Stimulated activated naive CD8-positive, alpha-beta T cell treated with anti-CD3 and anti-CD28 coated beads, Interleukin-15, amount 100 ng/mL, for 72 hours (primary cell): ENCODE data around the gene RALGPS1.

Source experiments
- ATAC-seq: fragments of 150-1000 bp; cut with Tn5 transposase; 2 replicates; pipeline ENCODE4 v1.10.0; 2021; ENCODE audit warnings: mild to moderate bottlenecking, moderate library complexity
- DNase-seq, 2 donors: peaks; one replicate each; pipeline ENCODE4 v3.0.0; 2021 to 2022
- H3K27ac Mint-ChIP-seq, 2 donors: one replicate each; pipeline ENCODE4 v1.8.0; 2022; ENCODE audit warnings: mild to moderate bottlenecking in 2 of 2, mixed read lengths in 2 of 2, moderate library complexity in 2 of 2
- H3K27me3 Mint-ChIP-seq: one replicate; pipeline ENCODE4 v1.8.0; 2022; ENCODE audit warnings: mixed read lengths
- H3K4me1 Mint-ChIP-seq: one replicate; pipeline ENCODE4 v1.8.0; 2022; ENCODE audit warnings: mild to moderate bottlenecking, mixed read lengths
- H3K4me3 Mint-ChIP-seq, 2 donors: one replicate each; pipeline ENCODE4 v1.8.0; 2022; ENCODE audit warnings: mild to moderate bottlenecking in 2 of 2, mixed read lengths in 2 of 2, moderate library complexity in 1 of 2
- H3K9me3 Mint-ChIP-seq, 2 donors: one replicate each; pipeline ENCODE4 v1.8.0; 2022; ENCODE audit warnings: mixed read lengths in 2 of 2

Gene RALGPS1

DNA sequence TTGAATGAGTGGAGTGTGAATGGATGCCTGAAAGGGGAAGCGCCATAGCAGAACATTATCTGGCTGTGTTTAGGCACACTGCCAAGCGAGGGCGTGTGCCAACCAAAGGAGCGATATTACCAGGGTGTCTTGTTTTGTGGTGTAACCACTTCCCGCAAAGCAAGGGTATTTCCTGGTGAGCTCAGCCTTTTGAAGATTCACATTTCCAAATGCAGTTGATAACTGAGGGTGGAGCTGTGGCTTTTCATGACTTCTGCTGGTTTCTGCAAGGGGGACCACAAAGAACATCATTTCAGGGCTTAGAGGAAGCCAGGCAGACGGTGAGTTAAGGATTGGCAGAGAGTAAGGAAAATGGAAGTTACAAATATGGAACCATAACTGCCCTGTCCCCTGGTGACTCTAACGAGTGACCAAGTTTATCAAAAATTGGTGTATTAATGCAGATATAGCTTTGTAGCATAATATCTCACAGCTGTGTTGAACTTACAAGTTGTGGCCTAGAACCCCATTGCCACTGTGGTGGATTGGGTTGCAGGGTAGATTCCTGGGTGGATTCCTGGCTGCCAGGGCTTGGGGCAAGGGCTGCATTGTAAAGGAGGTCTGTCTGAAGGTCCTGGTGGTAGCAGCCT is 71.4 kb downstream of the RALGPS1 start:
- Mint-ChIP-seq H3K27ac (peak overlapping the region; percentile 40 to 55), H3K9me3 (peaks cover 0 to 7% of the 10 kb centered on the region in 2 donors), H3K27me3 (peaks cover 85% of the 10 kb centered on the region), H3K4me3 (peak overlapping the region; percentile 61 to 65), H3K4me1 (peaks cover 48% of the 10 kb centered on the region)
- ATAC-seq (peak; percentile 92), DNase-seq (peak; percentile 83 to 91)

DNA sequence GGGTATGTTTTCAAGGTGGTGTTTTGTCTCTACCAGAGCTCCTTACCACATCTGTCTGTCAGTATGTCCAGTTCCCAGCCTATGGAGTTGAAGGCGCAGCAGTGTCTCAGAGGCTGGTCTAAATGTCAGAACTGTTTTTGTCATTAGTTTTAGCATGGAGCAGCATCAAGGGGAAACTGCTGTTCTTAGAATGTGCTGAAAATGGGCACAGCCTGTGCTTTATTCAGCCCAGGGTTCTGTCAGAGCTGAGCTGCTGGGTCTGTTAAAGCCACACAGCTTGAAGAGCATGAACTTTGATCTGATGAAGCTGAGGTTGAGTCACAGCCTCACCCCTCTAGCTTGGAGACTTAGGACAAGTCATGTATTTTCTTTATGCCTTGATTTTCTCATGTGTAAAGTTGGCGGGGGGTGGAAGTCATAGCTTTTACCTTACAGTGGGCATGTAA is 71.9 kb downstream of the RALGPS1 start:
- peak overlapping the region in 1 of 2 donors; percentile 78 for H3K27ac Mint-ChIP-seq
- H3K4me1 Mint-ChIP-seq, result peaks cover 48% of the 10 kb centered on the region
- ATAC-seq (peak; percentile 73), DNase-seq (peak; percentile 42 to 45)
- peak overlapping the region; percentile 61 to 65 for H3K4me3 Mint-ChIP-seq
- peaks cover 0 to 5% of the 10 kb centered on the region in 2 donors for H3K9me3 Mint-ChIP-seq
- H3K27me3 Mint-ChIP-seq, result peaks cover 85% of the 10 kb centered on the region

DNA sequence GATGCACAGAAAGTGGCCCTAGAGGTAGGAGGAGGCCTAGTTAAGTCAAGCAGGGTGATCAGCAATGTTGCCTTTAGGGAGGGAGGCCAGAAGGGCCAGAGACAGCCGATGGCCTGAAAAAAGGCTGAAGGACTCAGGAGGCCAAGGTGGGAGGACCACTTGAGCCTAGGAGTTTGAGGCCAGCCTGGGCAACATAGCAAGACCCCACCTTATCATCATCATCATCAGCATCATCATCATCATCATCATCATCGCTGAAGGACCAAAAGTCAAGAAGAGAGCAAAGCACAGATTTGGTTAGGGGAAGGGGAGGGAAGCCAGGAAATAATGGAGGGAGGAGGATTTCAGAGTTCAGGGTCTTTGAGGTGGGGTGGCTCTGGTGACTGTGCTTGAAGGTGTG is 74.3 kb downstream of the RALGPS1 start:
- Mint-ChIP-seq H3K27me3 (peaks cover 85% of the 10 kb centered on the region), H3K27ac (no peak overlapping the region), H3K4me1 (peaks cover 48% of the 10 kb centered on the region), H3K9me3 (peaks cover 9 to 11% of the 10 kb centered on the region in 2 donors), H3K4me3 (no peak overlapping the region)
- ATAC-seq, result no peak
- no peak for DNase-seq

GRCh38 chr9:126989847-126990842 is 75.6 kb downstream of the RALGPS1 start:
- H3K4me3 Mint-ChIP-seq, result no peak overlapping the region
- ATAC-seq (no peak), DNase-seq (no peak)
- H3K4me1 Mint-ChIP-seq, result peaks cover 41% of the 10 kb centered on the region
- no peak overlapping the region for H3K27ac Mint-ChIP-seq
- H3K9me3 Mint-ChIP-seq, result peaks cover 9 to 11% of the 10 kb centered on the region in 2 donors
- H3K27me3 Mint-ChIP-seq, result peaks cover 81% of the 10 kb centered on the region

DNA sequence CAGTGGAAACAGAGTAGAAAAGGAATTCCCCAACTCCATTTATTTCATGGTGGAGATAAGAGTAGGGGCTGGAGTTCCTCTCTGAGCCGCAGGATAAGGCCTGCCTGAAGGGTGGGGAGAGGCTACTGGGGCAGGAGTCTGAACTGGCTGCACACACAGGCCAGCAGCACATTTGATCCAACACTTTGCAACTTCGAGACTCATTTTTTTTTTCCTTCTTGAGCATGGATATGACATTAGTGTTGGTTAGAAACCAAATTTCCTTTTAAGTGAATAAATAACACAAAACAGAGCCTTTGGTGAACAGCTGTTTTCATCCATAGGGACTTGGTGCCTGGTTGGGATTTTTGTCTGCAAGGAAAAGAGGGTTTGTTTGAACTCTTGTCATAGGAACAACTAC is 76.6 kb downstream of the RALGPS1 start:
- no peak overlapping the region for H3K27ac Mint-ChIP-seq

DNA sequence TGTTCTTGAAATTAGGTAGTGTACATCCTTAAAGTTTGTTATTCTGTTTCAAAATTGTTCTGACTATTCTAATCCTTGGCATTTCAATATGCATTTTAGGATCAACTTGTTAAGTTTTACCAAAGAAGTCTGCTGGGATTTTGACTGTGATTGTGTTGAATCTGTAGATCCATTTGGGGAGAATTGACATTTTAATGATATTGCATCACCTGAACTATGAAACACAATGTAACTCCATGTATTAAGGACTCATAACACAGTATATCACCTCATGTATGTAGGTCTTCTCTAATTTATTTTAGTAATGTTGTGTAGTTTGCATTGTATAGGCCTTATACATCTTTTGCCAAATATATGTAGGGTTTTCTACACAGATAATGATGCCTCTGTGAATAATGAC is 77.8 kb downstream of the RALGPS1 start:
- H3K4me1 Mint-ChIP-seq, result peaks cover 19% of the 10 kb centered on the region
- H3K4me3 Mint-ChIP-seq, result no peak overlapping the region
- ATAC-seq, result no peak
- DNase-seq, result no peak
- peaks cover 9 to 11% of the 10 kb centered on the region in 2 donors for H3K9me3 Mint-ChIP-seq
- no peak overlapping the region for H3K27ac Mint-ChIP-seq
- H3K27me3 Mint-ChIP-seq, result peaks cover 90% of the 10 kb centered on the region

More for the DNA sequence above, 76.6 kb downstream of the RALGPS1 start:
- Mint-ChIP-seq H3K27me3 (peaks cover 88% of the 10 kb centered on the region), H3K4me3 (no peak overlapping the region), H3K9me3 (peaks cover 9 to 11% of the 10 kb centered on the region in 2 donors), H3K4me1 (peaks cover 32% of the 10 kb centered on the region)
- ATAC-seq (no peak), DNase-seq (no peak)

- no peak for DNase-seq
- Mint-ChIP-seq H3K27ac (peak overlapping the region in 1 of 2 donors; percentile 33), H3K27me3 (peaks cover 30% of the 10 kb centered on the region), H3K9me3 (no peaks in the 10 kb centered on the region), H3K4me1 (peaks cover 20% of the 10 kb centered on the region), H3K4me3 (peak overlapping the region; percentile 1 to 40)
- ATAC-seq, result peak; percentile 89
Observed at GRCh38 chr9:126999315-127000068, 84.9 kb downstream of the RALGPS1 start.

- peak overlapping the region; percentile 52 to 60 for H3K4me3 Mint-ChIP-seq
- ATAC-seq, result peak; percentile 99
Observed at GRCh38 chr9:127004946-127005769, 90.6 kb downstream of the RALGPS1 start.

GRCh38 chr9:127005770-127006314 is 91.3 kb downstream of the RALGPS1 start:
- DNase-seq, result no peak
- peaks cover 45% of the 10 kb centered on the region for H3K27me3 Mint-ChIP-seq
- H3K9me3 Mint-ChIP-seq, result no peaks in the 10 kb centered on the region
- no peak overlapping the region for H3K27ac Mint-ChIP-seq
- ATAC-seq, result peak; percentile 6
- peak overlapping the region; percentile 52 to 60 for H3K4me3 Mint-ChIP-seq
- peaks cover 31% of the 10 kb centered on the region for H3K4me1 Mint-ChIP-seq

More at GRCh38 chr9:127004946-127005769, 90.6 kb downstream of the RALGPS1 start:
- peak; percentile 72 to 86 for DNase-seq
- peaks cover 33% of the 10 kb centered on the region for H3K4me1 Mint-ChIP-seq
- peaks cover 38% of the 10 kb centered on the region for H3K27me3 Mint-ChIP-seq
- H3K9me3 Mint-ChIP-seq, result no peaks in the 10 kb centered on the region
- H3K27ac Mint-ChIP-seq, result peak overlapping the region in 1 of 2 donors; percentile 15

DNA sequence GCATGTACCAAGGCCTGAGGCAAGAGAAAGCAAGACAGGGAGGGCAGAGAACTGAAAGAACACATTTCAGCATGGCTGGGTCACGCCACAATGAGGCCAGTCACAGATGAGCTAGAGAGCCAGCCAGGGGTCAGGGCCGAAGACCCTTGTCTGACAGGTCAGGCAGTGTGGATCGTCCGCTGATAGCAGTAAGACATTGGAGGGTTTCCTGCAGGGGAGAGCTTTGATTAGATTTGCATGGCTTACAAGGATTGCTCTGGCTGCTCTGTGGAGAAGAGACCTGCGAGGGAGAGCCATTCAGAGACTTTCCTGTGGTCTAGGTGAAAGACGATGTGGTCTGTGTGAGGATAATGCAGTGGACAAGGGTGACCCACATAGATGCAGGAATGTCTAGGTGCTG is 93.1 kb downstream of the RALGPS1 start:
- Mint-ChIP-seq H3K27me3 (peaks cover 56% of the 10 kb centered on the region), H3K4me1 (peaks cover 31% of the 10 kb centered on the region), H3K9me3 (no peaks in the 10 kb centered on the region), H3K27ac (peak overlapping the region in 1 of 2 donors; percentile 10), H3K4me3 (no peak overlapping the region)
- DNase-seq (no peak), ATAC-seq (no peak)

- no peak overlapping the region for H3K4me3 Mint-ChIP-seq
- no peaks in the 10 kb centered on the region for H3K9me3 Mint-ChIP-seq
- no peak overlapping the region for H3K27ac Mint-ChIP-seq
- peaks cover 60% of the 10 kb centered on the region for H3K27me3 Mint-ChIP-seq
- DNase-seq (no peak), ATAC-seq (no peak)
- peaks cover 31% of the 10 kb centered on the region for H3K4me1 Mint-ChIP-seq
Observed at GRCh38 chr9:127008076-127008475, 93.5 kb downstream of the RALGPS1 start.

DNA sequence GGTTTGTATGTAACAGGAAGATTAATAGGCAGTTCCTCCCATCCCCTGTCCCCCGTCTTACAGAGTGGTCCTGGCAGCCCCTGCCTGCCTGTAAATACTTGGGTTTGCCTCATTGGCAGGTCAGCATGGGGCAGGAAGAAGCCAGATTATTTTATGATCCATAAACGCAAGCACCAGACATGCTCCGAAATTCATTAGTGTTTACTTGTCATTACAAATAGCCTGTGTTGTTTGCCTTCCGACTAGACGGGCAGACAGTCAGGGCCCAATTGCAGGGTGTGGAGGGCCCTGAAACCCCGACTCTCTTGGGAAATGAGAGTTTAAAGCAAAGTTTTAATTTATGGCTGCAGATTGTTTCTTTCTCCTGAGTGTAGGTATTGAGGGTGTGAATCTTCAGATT is 97.2 kb downstream of the RALGPS1 start:
- no peak overlapping the region for H3K4me3 Mint-ChIP-seq
- no peak for ATAC-seq
- H3K27me3 Mint-ChIP-seq, result peaks cover 82% of the 10 kb centered on the region
- no peak for DNase-seq
- no peak overlapping the region for H3K27ac Mint-ChIP-seq
- no peaks in the 10 kb centered on the region for H3K9me3 Mint-ChIP-seq
- H3K4me1 Mint-ChIP-seq, result peaks cover 8% of the 10 kb centered on the region

- ATAC-seq (no peak), DNase-seq (no peak)
- Mint-ChIP-seq H3K4me3 (no peak overlapping the region), H3K9me3 (no peaks in the 10 kb centered on the region), H3K27ac (no peak overlapping the region), H3K4me1 (peaks cover 8% of the 10 kb centered on the region), H3K27me3 (peaks cover 77% of the 10 kb centered on the region)
Observed at GRCh38 chr9:127012250-127012649, 97.7 kb downstream of the RALGPS1 start.

DNA sequence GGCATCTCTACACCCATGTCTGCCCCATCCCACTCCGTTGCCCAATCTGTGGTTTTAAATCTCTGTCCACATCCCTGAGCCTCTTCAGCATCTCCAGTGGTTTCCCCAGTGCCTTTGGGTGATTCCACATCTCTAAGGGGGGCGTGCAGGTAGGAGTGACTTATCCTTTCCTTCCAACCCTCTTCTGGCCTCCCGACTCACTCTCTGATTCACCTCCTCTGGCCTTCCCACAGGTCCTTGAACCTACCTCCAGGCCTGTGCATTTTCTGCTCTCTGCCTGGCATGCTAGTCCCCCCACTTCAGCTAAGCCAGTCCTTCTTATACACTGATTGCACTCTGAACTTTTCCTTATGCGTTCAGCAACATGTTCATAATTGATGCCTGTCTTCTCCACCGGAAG is 99.0 kb downstream of the RALGPS1 start:
- Mint-ChIP-seq H3K4me1 (no peaks in the 10 kb centered on the region), H3K27me3 (peaks cover 63% of the 10 kb centered on the region), H3K4me3 (no peak overlapping the region), H3K27ac (no peak overlapping the region), H3K9me3 (no peaks in the 10 kb centered on the region)
- DNase-seq (no peak), ATAC-seq (no peak)
